ENCODE results near the gene DOK4.

Gene DOK4

DNA sequence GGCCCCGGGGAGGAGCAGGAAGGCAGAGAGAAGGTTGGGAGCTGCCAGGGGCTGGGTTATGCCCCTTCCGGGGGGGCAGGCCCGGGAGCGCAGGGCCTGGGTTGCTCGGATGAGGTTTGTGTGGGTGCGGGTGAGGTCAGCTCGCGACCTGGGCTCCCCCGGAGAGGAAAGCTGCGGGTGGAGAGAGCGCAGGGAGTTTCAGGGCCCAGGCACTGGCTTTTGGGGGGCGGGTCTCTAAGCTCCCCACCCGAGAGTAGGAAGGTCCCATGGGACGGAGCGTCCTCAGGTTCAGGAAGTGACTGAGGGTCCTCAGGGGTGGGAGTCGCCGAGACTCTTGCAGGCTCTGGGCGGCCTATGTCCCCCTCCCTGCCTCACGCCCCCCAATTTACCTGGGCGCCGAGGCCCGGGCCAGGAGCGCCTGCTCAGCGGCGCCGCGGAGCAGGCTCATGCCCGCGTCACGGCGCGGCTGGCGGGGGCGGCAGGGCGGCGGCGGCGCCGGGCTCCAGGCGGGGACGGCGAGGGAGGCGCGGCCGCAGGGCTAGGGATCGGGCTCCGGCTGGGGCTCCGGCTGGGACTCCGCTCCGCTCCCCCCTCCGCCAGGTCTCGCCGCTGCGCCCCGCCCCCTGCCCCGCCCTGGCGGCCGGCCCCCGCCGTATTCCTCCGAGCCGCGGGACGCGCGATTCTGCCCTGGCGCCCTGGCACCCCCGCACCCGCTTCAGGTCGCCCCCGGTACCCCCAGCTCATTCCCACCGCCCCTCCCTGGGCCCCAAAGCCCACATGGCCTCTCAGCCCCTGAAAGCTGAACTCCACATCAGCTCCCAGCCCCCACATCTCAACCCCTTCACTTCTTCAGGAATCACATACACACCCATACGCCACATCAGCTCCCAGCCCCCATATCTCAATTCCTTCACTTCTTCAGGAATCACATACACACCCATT is at the start of gene DOK4:
DOK4 (minus strand) TSS at position 578 of the 942 bp plus-strand sequence. CDS start 6,986 bp downstream, outside the sequence.
- DNase-seq: peak; percentile 49

DNA sequence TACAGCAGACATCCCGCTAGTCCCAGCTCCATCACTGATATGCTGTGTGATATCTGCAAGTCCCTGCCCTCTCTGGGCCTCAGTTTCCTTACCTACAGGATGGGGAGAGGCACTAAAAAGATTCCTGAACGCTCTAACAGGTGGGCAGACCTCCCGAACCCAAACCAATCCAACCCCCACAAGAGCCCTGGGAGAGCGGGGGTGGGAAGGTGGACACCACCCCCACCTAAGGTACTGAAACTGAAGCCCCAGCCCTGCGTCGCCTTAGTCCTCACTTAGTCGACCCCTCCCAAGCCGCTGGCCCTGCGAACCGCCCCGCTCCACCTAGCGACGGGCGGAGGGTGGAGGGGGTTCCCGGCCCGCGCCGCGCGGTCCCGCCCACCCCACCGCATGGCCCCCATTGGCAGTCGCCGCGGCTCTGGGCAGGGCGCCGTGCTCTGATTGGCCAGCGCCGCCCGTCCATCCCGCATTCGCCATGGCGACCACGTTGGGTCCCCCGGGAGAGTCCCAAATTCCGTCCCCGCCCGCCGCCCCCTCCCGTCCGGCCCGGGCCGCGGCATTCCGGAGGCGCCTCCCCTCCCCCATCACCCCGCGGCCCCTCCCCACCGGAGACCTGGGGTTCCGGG is 49.5 kb upstream of the DOK4 start:
- peak; percentile 9 for DNase-seq

DNA sequence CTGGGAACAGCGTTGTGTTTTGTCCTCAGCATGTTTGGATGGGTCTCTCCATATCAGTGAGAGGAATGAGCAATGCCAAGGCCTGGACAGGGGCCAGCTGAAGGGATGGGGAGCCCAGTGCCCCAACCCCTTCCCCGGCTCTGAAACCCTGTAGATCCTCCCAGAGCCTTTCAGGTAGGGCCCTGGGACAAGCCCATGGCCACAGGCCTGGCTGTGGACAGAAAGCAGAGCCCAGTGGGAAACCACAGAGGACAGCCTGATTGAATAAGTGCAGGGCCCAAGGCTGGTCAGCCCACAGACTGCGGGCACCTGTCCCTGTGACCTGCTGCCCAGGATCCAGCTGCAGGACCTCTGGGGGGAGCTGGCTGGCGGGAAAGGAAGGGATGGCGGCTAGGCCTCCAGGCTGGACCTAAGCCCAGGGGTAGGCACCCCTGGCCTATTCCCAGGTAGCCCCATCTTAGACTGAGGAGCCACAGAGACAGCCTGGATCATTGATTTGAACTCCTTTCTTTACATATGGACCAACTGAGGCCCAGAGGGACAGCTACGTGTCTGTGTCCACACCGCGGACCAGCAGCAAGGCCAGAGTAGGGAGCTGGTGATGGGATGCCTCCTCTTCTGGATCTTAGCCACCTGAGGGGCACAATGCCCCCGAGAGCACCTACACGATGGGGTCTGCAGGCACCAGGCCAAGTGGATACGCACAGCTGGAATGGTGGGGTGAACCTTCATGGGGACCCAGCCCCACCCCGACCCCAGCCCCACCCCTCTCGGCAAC is 48.8 kb upstream of the DOK4 start:
- DNase-seq: no peak

DNA sequence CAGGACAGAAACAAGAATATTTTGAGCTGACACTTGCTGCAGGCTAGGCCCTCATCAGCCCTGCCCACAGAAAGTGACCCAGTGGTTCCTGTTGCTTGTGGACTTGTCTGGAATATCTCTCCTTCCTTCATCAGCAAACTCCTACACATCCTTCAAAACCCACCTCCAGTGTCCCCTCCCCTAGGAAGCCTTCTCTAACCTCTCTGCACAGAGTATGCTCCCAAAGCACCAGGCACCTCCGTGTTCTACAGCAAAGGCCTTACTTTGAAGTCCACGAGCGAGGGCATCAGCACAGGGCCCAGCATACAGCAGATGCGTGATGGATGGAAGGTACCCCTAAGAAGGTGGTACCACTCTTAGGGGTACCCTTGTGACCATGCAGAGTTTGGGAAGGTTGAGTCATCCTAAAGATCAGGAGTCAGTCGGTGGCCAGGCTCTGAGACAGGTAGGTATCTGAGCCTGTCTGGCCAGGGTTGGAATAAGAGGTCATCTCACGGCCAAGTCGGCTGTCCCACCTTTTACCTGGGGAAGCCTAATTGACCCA is 48.1 kb upstream of the DOK4 start:
- no peak for DNase-seq

GRCh38 chr16:57533431-57534336 is 47.4 kb upstream of the DOK4 start:
- DNase-seq: no peak

- DNase-seq: no peak
Measured at GRCh38 chr16:57532266-57532625, 46.0 kb upstream of the DOK4 start.

DNA sequence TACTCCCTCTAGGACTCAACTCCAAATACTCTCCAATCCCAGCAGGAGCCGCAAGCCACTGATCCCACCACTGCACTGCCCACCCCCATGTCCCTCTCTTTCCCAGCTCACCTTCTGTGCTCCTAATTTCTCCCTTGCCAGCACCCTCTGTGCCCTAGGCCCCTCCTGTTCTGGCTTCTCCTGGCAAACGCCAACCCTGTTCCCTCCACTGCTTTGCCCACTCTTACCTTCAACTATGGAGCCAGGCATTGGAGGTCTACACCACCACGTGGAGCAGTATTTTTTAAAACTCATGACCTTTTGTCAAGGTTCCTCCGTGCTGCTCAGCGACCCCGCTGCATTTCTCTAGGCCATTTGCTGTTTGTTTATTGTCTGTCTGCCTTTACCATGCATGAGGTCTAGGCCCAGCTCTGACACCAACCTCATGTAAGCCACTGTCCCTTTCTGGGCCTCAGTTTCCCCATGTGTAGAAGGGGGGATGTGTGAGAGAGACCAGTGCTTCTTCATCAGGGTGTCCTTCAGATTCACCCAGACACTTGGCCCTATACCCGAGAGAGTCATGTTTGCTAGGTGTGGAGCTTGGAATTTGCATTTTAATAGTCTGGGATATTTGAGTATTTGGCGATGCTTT is 45.5 kb upstream of the DOK4 start:
- no peak for DNase-seq

DNA sequence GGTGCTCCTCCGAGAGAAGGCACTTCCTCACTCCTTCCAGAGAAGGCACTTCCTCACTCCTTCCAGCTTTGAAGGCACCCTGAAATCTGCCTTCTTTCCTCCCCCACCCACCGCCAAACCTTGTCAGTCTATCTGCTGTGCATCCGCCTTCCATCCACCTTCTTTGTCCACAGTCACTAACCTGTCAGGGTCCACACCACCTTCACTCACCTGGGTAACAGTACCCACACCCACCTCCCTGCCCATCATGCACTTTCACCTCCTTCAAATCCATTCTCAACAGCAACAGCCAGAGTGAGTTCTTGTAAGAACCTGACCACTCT is 44.9 kb upstream of the DOK4 start:
- DNase-seq: no peak

- no peak for DNase-seq
Measured at GRCh38 chr16:57530522-57531252, 44.4 kb upstream of the DOK4 start.

DNA sequence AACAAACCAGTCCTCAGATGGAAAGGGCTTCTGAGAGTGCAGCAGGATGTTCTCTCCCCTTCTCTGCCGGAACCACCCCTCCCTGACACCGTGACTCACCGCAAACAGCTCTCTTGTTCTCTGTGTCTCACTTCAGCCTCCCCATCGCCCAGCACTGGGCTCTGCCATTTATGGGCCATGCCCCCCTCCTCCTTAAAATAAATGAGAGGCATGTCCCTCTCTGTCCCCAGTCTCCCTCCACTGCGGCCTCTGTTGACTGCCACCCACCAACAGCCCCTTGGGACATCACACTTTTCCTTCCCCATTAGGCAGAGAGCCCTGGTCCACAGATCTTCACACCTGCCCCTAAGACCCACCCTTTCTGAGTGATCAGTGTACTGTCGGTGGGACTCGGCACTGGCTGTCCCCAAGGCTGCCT is 43.8 kb upstream of the DOK4 start:
- DNase-seq: peak; percentile 2

GRCh38 chr16:57529391-57530103 is 43.3 kb upstream of the DOK4 start:
- no peak for DNase-seq

DNA sequence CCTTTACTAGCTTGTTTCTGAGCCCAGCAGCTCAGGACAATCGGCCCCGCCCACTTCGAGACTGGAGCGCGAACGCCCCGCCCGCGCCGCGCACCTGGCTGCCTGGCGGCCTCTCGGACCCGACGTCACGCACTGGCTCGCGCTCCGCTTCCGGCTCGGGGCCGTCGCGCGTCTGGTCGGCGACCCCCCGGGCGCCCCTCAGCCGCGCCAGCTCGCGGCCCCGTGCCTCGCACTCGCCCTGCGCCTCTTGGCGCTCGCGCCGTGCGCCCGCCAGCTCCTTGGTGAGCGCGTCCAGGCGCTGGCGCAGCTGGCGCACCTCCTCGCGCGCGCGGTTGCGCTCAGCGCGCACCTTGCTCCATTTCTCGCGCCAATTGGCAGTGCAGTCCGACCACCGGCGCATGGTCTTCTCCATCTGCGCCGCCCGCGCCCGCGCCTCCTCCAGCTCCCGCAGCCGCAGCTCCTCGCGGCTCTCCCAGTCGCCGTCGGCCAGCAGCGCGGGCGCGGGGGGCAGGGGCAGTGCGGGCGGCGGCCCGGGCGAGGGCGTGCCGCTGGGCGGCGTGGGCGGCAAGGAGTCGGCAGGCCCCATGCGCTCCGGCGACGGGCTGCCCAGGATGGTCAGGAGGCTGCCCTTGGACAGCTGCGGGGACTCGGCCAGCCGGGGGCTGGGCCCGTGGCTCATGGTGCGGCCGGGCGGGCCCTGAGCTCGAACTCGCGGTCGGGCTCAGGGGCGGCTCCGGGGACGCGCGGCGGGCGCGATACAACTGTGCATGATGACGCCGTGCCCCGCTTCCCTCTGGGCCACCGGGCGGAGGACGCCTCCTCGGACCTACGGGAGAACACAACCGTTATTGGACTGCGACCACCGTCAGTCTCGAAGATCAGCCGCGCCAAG is 42.5 kb upstream of the DOK4 start:
- no peak for DNase-seq

GRCh38 chr16:57527610-57528360 is 41.5 kb upstream of the DOK4 start:
- DNase-seq: no peak

- DNase-seq: no peak
Measured at GRCh38 chr16:57527027-57527426, 40.7 kb upstream of the DOK4 start.

GRCh38 chr16:57526498-57526897 is 40.2 kb upstream of the DOK4 start:
- DNase-seq: no peak

- DNase-seq: no peak
Measured at GRCh38 chr16:57525761-57526160, 39.5 kb upstream of the DOK4 start.

GRCh38 chr16:57522960-57523359 is 36.7 kb upstream of the DOK4 start:
- no peak for DNase-seq

DNA sequence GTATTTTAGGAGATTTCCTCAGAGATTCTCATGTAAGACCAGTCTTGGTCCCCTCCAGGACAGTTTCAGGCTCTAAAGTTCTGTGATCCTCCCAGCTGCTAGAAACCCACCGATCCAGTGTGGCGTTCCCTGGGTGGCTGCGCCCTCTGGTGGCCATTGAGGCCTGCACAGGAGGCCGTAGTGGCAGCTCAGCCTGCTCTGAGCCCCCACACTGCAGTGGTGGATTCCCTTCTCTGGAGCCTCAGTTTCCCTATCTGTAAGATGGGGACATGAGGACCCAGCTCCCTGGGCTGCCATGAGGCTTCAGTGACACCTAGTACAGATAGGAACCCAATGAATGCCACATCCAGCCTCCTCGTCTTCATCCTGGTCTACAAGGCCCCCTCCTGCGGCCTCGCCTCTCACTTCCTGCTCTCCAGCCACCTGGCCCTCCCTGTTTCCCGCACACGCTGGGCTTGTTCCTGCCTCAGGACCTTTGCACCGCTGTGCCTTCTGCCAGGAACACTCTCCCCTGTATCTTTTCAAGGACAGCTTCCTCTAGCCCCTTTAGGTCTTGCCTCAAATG is 33.6 kb upstream of the DOK4 start:
- DNase-seq: peak; percentile 23

All from NCI-H2029 (cell line).